Liver (tissue), 3 donors: Measurements from ENCODE around the gene CAV1.

Source experiments
- FOXA1 ChIP-seq: IDR thresholded peaks from 2 replicates; pipeline ENCODE4 v1.6.1; 2016; ENCODE audit warnings: antibody characterized with exemption
- RAD21 ChIP-seq, 2 donors: IDR thresholded peaks; 2 replicates each; pipeline ENCODE4 v1.6.1; 2016; ENCODE audit warnings: antibody characterized with exemption in 2 of 2, mild to moderate bottlenecking in 2 of 2
- YY1 ChIP-seq: IDR thresholded peaks from 2 replicates; pipeline ENCODE4 v1.6.1; 2016; ENCODE audit warnings: antibody characterized with exemption, mild to moderate bottlenecking
- TF ChIP-seq, protein P1 (sequence below): fragments of 150-350 bp; IDR thresholded peaks from 2 replicates; pipeline ENCODE4 v1.5.1; 2017; ENCODE audit warnings: improper control_type of control experiment, low read depth, low read length; ENCODE audit not compliant: missing input control
- TF ChIP-seq, protein P2 (sequence below): IDR thresholded peaks from 2 replicates; pipeline ENCODE4 v1.6.1; 2016; ENCODE audit warnings: antibody characterized with exemption, mild to moderate bottlenecking
- TF ChIP-seq, protein P3 (sequence below): IDR thresholded peaks from 2 replicates; pipeline ENCODE4 v1.6.1; 2016; ENCODE audit warnings: antibody characterized with exemption
- TF ChIP-seq, protein P4 (sequence below): IDR thresholded peaks from 2 replicates; pipeline ENCODE4 v1.6.1; 2016; ENCODE audit warnings: antibody characterized with exemption
- TF ChIP-seq, protein P5 (sequence below): IDR thresholded peaks from 2 replicates; pipeline ENCODE4 v1.6.1; 2016; ENCODE audit warnings: antibody characterized with exemption
- donor health status: healthy.
- donor health status: healthy.

DNA sequence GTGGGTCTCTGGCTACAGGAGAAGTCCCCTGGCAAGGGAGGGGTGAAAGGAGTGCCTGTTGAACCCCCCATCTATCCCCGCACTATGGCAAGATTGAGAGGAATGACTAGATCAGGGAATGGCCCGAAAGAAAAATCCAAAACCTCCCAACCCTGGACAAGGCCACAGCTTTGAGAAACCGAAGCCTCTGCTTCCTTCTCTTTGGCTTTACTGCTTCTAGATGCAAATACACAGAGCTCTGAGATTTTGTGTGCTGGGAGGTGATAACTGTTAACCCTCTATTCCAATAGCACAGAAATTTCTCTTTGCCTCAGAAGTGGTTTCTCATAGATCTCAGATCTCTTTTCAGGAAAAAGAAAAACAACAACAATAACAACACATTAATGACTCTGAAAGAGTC lies 15.0 kb downstream of the CAV1 start:
- TF ChIP-seq RAD21 (IDR thresholded peaks at IDR 0.05) (no peak), FOXA1 (no peak), YY1 (no peak)
- TF ChIP-seq, protein P1, sequence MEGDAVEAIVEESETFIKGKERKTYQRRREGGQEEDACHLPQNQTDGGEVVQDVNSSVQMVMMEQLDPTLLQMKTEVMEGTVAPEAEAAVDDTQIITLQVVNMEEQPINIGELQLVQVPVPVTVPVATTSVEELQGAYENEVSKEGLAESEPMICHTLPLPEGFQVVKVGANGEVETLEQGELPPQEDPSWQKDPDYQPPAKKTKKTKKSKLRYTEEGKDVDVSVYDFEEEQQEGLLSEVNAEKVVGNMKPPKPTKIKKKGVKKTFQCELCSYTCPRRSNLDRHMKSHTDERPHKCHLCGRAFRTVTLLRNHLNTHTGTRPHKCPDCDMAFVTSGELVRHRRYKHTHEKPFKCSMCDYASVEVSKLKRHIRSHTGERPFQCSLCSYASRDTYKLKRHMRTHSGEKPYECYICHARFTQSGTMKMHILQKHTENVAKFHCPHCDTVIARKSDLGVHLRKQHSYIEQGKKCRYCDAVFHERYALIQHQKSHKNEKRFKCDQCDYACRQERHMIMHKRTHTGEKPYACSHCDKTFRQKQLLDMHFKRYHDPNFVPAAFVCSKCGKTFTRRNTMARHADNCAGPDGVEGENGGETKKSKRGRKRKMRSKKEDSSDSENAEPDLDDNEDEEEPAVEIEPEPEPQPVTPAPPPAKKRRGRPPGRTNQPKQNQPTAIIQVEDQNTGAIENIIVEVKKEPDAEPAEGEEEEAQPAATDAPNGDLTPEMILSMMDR = no peak
- TF ChIP-seq, protein P2, sequence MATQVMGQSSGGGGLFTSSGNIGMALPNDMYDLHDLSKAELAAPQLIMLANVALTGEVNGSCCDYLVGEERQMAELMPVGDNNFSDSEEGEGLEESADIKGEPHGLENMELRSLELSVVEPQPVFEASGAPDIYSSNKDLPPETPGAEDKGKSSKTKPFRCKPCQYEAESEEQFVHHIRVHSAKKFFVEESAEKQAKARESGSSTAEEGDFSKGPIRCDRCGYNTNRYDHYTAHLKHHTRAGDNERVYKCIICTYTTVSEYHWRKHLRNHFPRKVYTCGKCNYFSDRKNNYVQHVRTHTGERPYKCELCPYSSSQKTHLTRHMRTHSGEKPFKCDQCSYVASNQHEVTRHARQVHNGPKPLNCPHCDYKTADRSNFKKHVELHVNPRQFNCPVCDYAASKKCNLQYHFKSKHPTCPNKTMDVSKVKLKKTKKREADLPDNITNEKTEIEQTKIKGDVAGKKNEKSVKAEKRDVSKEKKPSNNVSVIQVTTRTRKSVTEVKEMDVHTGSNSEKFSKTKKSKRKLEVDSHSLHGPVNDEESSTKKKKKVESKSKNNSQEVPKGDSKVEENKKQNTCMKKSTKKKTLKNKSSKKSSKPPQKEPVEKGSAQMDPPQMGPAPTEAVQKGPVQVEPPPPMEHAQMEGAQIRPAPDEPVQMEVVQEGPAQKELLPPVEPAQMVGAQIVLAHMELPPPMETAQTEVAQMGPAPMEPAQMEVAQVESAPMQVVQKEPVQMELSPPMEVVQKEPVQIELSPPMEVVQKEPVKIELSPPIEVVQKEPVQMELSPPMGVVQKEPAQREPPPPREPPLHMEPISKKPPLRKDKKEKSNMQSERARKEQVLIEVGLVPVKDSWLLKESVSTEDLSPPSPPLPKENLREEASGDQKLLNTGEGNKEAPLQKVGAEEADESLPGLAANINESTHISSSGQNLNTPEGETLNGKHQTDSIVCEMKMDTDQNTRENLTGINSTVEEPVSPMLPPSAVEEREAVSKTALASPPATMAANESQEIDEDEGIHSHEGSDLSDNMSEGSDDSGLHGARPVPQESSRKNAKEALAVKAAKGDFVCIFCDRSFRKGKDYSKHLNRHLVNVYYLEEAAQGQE = no peak
- TF ChIP-seq, protein P3, sequence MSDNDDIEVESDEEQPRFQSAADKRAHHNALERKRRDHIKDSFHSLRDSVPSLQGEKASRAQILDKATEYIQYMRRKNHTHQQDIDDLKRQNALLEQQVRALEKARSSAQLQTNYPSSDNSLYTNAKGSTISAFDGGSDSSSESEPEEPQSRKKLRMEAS = no peak
- TF ChIP-seq, protein P4, sequence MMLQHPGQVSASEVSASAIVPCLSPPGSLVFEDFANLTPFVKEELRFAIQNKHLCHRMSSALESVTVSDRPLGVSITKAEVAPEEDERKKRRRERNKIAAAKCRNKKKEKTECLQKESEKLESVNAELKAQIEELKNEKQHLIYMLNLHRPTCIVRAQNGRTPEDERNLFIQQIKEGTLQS = no peak
- TF ChIP-seq, protein P5, sequence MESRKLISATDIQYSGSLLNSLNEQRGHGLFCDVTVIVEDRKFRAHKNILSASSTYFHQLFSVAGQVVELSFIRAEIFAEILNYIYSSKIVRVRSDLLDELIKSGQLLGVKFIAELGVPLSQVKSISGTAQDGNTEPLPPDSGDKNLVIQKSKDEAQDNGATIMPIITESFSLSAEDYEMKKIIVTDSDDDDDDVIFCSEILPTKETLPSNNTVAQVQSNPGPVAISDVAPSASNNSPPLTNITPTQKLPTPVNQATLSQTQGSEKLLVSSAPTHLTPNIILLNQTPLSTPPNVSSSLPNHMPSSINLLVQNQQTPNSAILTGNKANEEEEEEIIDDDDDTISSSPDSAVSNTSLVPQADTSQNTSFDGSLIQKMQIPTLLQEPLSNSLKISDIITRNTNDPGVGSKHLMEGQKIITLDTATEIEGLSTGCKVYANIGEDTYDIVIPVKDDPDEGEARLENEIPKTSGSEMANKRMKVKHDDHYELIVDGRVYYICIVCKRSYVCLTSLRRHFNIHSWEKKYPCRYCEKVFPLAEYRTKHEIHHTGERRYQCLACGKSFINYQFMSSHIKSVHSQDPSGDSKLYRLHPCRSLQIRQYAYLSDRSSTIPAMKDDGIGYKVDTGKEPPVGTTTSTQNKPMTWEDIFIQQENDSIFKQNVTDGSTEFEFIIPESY = no peak
